GM19452 (cell line): ENCODE results near the gene SEC24A.
A peak's percentile ranks its signal among the peaks of the same experiment; 100 is the strongest.
"Not testable (repeated sequence)": the region's sequence is repeated elsewhere in the genome, so short reads cannot be mapped to it uniquely, and the experiment has no call there.

Experiments
- ATAC-seq: cut with Tn5 transposase; IDR thresholded peaks from one replicate; pipeline ENCODE4 v1.9.1; 2021; ENCODE audit not compliant: unreplicated experiment

SEC24A gene

DNA sequence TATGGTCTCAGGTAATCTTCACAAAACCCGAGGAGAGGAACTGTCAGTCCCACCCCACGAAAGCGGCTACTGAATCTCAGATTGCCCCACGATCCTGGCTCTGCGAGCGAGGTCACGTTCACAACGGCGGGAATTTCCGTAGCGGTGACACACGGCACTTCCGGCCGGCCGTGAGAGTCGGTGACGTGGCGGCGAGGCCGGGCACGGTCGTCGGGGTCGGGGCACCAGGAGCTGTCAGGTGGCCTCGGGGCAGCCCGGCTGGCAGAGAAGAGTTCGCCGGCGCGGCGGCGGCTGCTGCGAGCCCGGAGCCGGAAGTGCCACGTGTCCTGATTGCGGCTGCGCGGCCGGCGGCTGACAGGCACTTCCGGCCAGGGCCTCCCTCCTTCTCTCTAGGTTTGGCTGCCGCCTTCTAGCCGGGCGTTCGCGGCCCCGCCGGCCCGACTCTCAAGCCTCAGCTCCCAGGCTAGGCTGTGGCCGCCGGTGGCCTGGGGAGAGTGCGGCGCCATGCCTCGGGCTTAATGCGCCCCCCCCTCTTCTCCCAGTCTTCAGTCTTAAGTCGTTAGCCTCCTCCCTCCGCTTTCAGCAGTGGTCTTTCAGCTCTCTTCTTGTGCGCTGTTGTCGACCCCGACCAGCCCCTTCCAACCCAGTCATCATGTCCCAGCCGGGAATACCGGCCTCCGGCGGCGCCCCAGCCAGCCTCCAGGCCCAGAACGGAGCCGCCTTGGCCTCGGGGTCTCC lies at the start of gene SEC24A:
SEC24A (plus strand) TSS at position 361 of the 738 bp plus-strand sequence; CDS start at position 653, 292 bp downstream.
- ATAC-seq: peak; percentile 77

DNA sequence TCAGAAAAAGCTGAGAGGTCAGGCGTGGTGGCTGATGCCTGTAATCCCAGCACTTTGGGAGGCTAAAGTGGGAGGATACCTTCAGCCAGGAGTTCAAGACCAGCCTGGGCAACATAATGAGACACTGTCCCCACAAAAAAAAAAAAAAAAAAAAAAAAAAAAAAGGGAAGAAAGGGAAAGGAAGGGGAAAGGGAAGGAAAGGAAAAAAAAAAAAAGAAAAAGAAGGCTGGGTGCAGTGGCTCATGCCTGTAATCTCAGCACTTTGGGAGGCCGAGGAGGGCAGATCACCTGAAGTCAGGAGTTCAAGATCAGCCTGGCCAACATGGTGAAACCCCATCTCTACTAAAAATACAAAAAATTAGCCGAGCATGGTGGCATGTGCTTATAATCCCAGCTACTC lies 48.8 kb upstream of the SEC24A start:
- ATAC-seq: not testable (repeated sequence)

DNA sequence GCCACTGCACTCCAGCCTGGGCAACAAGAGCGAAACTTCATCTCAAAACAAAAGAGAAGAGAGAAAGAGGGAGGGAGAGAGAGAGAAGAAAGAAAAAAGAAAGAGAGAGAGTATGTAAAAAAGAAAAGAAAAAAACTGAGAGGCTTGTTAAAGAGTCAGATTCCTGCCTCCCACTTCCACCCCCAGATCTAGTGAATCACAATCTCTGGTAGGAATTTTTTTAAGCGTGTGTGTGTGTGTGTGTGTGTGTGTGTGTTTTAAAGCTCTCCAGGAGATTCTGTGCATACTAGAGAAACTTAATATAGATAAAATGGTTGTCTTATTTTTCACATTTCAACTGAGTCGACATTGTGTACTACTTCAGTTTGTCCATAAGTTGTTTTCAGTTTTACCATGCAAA lies 48.0 kb upstream of the SEC24A start:
- ATAC-seq: no peak

DNA sequence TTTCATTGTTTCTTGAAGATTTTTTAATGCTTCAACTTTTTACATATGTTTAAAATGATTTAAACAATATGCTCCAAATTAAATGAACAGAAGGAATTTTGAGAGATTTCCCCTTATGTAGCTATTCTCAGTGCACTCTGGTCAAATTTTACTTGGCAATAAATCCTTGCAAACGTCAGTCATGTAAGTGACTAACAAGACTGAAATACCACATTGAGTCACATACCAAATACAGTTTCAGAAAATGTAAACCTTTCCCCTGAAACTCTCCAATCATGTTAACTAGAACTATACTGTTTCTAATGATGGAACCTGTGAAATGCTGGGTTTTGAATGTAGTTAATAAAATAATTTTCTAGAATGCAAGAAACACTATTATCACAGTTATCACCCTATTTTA lies 45.5 kb upstream of the SEC24A start:
- no peak for ATAC-seq

DNA sequence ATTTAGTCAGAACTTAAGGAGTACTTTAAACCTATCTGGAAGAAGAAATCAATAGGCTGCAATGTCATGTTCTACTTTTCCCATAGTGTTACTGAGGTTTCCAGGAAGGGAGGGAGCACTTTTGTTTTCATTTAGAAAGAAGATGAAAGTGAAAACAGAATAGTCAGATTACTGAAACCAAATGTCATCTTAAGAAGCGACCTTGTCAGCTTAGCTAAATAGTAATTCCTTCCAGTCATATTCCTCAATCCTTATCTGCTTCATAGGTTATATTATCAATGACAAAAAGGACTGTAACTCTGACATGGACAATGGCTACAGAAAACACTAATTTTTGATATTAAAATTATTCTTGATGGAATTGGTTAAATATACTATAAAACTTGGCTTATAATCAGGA lies 43.7 kb upstream of the SEC24A start:
- no peak for ATAC-seq

DNA sequence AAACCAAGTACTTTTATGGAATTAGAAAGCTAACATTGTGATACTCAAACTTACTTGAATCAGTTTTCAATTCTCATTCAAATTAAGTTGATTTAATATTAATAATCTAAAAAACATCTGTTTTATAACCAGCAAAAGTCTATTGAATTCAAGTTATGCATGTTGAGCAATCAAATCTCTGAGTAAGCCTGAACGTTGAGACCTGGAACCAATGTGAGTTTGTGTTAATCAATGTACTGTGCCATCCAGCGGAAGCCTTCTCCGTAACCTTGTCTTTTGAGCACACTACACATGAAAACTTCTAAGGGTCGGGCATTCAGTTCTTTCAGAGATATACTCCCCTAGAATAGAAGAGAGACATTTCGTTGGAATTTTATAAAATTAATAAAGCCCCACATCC lies 41.9 kb upstream of the SEC24A start:
- ATAC-seq: no peak

DNA sequence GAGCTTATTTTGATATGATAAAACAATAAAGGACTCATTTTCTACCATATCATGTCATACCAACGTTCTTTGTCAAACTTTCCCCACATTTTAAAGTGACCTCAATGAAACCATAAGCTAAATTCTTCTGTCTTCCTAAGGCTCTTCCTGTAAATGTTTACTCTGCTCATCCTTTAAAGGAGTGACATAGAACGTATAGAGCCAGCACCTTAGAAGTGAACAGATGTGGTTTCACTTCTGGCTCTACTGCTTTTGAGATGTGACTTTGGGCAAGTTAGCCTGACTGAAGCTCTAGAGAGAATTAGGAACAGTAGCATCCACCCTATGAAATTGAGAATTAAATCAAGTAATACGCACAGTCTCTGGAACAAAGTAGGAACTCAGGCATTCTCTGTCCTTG lies 40.0 kb upstream of the SEC24A start:
- ATAC-seq: no peak

DNA sequence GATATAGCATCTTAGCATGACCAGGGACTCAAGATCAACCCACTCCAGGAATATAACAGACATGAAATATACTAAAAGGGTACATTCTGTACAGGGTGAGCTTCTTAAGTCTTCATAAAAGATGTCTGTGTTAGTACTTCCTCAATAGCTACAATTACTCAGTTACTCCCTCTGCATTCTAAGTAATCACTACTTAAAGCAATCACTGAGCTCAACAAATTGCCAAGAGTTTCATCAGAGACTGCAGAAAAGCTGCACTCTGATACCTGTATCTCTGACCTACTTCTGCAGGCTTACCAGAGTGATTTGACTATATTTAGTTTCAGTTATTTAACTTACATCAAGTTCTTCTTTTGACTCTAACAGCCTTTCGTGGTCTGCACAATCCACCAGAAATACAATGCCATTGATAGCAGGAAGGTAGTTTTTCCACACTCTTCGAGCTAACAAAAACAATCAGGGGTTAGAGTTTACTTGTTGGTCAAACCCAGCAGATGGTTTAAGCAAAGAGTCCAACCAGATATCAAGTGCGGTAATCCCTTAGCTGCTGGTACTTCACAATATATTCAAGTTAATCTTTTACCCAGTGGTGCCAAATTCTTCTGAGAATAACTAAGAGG lies 39.2 kb upstream of the SEC24A start:
- peak; percentile 42 for ATAC-seq

DNA sequence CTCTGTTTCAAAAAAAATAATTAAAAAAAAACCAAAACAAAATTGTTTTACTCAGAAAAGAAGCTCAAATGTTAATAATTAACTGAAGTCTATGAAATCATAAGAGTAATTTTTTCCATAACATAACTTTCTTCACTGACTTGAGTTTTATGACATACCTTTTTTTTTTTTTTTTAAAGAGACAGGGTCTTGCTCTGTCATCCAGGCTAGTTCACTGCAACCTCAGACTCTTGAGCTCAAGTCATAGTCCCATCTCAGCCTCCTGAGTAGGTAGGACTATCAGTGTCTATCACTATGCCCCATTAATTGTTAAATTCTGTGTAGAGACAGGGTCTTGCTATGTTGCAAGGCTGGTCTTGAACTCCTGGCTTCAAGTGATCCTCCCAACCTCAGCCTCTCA lies 37.9 kb upstream of the SEC24A start:
- ATAC-seq: no peak

DNA sequence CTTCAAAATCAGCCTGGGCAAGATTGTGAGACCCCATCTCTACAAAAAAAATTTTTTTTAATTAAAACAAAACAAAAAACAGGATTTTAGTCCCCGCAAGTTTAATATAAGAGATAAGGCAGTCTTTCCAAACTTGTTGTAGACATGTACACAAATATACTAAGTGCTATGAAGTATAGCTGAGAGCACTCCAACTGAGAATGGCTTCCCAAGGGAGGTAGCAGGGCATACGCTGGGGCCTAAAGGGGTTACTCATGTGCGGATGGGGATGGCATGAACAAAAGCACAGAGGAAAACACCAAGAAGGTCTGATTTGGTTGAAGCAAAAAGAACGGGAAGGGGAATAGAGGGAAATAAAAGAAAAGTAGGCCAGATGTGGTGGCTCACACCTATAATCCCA lies 37.1 kb upstream of the SEC24A start:
- ATAC-seq: no peak

DNA sequence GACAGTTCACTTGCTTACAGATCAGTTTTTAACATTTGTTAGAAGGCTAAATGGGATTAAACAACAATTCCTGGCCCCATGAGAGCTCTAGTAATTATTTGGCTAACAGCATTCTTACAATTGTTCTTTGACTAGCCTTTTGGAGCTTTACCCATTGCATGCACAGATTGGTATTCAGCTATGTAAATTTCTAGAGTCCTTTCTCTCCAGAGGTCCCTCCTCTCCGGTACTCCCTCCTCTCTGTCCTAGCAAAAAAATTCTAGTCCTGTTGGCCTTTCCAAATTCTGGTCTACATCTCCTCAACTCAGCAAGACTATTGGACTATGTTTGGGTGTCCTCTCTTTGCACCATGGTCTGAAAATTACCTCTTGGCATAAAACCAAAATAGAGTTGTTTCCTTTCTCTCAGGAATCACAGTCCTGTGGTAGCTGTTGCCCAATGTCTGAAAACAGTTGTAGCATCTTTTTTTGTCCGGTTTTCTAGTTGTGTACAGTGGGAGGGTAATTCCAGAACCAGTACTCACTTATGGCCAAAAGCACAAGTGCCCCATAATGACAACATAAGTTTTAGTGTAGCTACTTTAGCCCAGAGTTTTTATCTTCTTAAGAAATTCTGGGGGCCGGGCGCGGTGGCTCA lies 34.0 kb upstream of the SEC24A start:
- no peak for ATAC-seq

DNA sequence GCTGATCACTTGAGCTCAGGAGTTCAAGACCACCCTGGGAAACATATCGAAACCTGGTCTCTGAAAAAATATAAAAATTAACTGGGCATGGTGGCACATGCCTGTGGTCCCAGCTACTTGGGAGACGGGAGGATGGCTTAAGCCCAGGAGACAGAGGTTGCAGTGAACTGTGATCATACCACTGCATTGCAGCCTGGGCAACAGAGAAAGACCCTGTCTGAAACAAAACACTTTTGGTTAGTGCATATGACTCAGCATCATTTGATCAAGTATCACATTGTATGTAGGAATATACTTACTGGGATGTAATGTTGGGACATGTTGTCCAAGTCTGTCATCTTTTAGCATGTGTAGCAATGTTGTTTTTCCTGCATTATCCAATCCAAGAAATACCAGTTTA lies 28.0 kb upstream of the SEC24A start:
- no peak for ATAC-seq

DNA sequence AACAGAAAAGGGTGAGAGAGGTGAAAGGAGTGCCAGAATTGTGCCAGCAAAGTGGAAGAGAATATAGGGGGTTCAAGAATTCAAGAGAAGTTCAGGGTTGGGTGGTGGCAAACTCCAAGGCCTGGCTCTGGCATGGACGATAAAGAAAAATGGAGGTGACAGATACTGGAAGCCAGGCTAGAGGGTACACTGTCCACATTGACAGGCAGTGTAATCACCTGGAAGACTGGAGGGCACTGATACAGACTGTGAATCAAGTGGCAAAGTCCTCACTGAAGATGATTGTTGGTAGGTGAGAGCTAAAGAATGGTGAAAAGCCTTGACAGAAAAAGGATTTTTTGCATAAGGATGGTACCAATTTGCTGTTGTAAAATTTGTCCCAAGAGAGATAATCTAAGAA lies 23.0 kb upstream of the SEC24A start:
- no peak for ATAC-seq

DNA sequence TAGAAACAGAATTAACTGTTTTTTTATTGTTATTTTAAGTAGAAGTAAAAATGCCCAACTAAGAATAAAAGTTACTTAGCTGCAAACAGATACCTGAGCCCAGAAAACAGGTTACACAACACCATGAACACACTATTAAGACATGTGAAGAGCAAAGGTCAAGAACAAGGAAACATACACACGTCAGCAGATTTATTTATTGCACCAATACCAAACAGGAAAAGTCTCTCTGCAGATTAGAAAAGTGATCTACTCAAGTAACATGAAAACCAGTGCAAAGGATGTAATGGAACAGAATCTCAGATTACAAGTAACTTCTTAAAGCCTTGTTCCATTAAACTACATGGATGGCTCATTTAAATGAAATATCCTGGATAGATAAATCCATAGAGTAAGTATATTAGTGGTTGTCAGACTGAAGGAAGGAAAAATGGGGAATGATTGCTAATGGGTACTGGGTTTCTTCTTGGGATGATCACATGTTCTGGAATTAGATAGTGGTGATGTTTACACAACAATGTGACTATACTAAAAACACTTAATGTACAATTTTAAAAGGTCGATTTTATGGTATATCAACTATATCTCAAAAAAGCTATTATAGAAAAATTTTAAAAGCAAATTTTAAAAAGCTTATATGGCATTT lies 22.1 kb upstream of the SEC24A start:
- ATAC-seq: no peak

DNA sequence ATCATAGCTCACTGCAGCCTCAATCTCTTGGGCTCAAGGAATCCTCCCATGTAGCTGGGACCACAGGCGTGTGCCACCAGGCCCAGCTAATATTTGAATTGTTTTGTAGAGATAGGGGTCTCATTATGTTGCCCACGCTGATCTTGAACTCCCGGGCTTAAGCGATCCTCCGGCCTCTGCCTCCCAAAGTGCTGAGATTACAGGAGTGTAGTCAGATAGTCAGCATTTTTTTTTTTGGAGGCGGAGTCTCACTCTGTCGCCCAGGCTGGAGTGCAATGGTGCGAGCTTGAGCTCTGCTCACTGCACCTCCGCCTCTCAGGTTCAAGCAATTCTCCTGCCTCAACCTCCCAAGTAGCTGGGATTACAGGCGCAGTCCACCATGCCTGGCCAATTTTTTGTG lies 14.4 kb upstream of the SEC24A start:
- ATAC-seq: no peak

DNA sequence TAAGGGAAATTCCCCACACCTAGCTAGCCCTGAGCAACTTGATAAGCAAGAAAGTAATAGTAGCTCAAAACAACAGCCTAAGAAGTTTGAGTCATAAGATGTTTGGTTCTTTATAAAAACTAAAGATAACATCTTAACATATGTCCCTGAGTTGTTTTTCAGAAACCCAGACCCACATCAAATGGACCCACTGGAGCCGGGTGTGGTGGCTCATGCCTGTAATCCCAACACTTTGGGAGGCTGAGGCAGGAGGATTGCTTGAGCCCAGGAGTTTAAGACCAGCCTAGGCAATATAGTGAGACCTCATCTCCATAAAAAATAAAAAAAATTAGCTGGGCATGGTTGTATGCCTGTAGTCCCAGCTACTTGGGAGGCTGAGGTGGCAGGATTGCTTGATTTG lies 13.2 kb upstream of the SEC24A start:
- not testable (repeated sequence) for ATAC-seq

DNA sequence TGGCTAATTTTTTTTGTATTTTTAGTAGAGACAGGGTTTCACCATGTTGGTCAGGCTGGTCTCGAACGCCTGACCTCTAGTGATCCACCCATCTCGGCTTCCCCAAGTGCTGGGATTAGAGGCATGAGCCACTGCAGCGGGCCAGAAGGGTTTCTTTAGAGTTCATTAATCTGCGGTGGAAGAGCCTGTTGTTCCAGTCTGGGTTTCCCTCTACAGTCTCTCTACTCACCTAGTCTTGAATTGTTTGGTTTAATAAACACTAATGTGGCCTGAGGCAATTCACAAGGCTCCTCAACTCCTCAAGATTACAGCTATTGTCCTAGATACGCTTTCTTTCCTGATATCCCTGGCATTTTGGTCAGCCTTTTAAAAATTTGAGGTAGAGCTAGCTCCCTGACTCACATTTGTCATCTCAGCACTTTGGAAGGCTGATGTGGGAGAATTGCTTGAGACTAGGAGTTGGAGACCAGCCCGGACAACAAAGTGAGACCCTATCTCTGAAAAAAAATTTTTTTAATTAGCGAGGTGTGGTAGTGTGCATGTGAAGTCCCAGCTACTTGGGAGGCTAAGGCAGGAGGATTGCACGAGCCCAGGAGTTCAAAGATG lies 11.4 kb upstream of the SEC24A start:
- no peak for ATAC-seq

DNA sequence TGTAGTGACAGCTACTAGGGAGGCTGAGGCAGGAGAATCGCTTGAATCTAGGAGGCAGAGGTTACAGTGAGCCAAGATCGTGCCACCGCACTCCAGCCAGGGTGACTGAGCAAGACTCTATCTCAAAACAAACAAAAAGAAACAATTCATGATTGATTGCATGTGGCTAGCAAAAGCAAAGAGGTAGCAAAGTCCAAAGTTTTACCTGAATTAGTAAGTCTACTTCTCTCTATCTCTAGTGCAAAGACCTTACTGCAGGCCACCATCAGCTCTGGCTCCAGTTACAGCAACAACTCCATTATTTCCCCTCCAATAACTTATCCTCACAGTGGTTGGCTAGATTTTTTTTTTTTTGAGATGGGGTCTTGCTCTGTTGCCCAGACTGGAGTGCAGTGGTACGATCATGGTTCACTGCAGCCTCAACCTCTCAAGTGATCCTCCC lies 9.8 kb upstream of the SEC24A start:
- ATAC-seq: no peak

DNA sequence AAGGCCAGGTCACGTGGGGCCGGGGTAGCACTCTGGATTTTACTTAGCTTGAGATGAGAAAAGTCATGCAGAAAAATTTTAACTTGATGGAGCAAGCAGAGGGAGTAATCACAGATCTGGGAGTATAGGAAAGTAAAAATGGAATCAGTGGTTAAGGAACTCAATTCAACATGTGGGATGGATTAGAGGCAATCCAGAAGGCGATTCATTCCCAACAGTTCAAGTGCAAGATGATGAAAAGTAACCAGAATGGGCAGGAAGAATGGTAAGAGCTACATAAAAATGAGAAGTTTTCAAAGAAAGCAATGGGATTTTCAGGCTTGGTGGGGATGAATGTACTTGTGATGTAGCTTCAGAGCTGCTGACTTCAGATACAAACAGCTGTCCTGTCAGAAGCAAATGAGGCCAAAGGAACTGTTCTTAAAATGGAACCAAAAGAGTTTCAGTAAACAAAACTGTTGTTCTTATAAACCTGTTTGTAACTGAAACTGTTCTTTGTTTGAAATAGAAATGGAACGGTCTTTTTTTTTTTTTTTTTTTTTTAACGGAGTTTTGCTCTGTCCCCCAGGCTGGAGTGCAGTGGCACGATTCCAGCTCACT lies 5.6 kb upstream of the SEC24A start:
- no peak for ATAC-seq

DNA sequence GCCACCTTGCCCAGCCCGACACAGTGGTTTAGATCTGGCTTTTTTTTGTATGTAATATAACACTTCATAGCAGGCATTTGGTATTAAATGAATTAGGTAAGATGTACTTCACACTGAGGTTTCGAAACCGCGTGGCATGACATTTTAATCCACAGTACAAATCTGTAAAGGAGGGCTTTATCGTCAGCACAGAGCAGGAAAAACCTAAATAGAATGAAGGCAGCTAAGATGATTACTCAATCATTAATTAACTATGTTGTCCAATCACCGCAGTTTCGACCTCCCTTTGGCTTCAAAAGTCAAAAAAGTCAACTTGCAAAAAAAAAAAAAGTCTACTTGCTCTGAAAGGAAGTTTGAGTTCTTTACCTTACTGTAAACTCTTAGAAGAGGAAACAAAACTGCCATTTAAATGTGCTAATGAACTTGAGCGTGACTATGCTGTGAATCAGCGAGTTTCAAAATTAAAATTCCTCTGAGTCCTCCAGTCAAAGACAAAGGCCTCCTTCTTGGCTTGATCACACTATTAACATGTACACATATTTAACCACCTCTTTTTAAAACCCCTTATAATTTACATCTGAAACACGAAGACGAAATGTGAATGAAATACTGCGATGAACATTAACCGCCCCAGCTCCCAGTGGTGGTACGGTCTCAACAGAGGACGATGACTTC lies 698 bp upstream of the SEC24A start:
- ATAC-seq: peak; percentile 33
